Measurements from ENCODE around the gene ZBTB7B. TPM values are rescaled to one million over a fixed set of nuclear protein-coding genes. Genes with fewer than 3 reads are reported as not detected.

ZBTB7B gene
- total and polyA plus RNA-seq, 9 of the 15 experiments (the other 6 are each of a cell fraction or from before 2014, with no cell fraction given), result 0.04 to 46.5 (median 15.2) TPM

DNA sequence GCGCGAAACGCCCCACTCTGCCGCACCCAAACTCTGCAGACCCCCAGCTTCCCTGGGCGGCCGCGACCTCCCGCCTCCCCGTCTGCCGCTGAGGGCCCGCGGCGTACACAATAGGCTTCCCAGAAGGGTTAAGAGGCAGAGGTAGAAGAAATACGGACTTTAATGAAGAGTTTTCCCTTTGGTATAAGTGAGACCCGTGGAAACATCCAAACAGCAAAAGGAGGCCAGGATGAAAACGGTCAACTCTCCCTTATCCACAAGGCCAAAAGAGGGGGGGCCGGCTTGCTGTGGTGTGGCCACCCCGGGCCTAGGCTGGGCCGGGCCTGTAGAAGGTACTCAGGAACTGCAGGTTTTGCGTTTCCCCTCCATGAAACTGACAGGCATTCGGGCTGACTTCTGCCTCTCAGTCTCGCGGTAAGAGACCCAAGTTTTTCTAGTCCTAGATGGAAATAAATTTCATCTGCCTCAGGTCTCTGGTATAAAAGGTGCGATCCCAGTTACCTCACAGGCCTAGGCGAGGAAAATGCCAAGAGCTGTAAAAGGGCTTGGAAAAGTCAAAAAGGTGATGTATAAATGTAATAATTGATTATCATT is 40.3 kb upstream of the ZBTB7B start (continued):
- TF ChIP-seq NR2C2 (CRISPR knock-in tag; IDR thresholded peaks at IDR 0.05) (no peak), NR2C2 (tag; IDR thresholded peaks at IDR 0.05) (0 out of 2 replicates have a peak, but pooled peaks have one; percentile 5), POLR2AphosphoS2 (IDR thresholded peaks at IDR 0.05; ENCODE audit: low read length) (peak; percentile 95), ZNF644 (tag; IDR thresholded peaks at IDR 0.05; ENCODE audit: low read depth) (no peak), ERF (CRISPR knock-in tag; IDR thresholded peaks at IDR 0.05) (no peak), RBFOX2 (IDR thresholded peaks at IDR 0.05; ENCODE audit: low read depth, low read length) (peak; percentile 68), OTX1 (CRISPR knock-in tag; IDR thresholded peaks at IDR 0.05) (no peak), PHB2 (IDR thresholded peaks at IDR 0.05; ENCODE audit: low read depth) (no peak), SMARCA4 (IDR thresholded peaks at IDR 0.05) (0 out of 2 replicates have a peak, but pooled peaks have one; percentile 11), VEZF1 (CRISPR knock-in tag; IDR thresholded peaks at IDR 0.05) (peak; percentile 83), POLR2B (IDR thresholded peaks at IDR 0.05; ENCODE audit: low read depth, partially characterized antibody) (peak; percentile 14), KDM2B (CRISPR knock-in tag; IDR thresholded peaks at IDR 0.05) (0 out of 2 replicates have a peak, but pooled peaks have one; percentile 7), ELK3 (CRISPR knock-in tag; IDR thresholded peaks at IDR 0.05) (no peak)
- TF ChIP-seq, protein P1, sequence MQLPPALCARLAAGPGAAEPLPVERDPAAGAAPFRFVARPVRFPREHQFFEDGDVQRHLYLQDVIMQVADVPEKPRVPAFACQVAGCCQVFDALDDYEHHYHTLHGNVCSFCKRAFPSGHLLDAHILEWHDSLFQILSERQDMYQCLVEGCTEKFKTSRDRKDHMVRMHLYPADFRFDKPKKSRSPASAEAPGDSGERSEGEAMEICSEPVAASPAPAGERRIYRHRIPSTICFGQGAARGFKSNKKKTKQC (CRISPR knock-in tag; IDR thresholded peaks at IDR 0.05), result peak; percentile 11; the same call in 1 of the 2 replicates
- TF ChIP-seq, protein P2, sequence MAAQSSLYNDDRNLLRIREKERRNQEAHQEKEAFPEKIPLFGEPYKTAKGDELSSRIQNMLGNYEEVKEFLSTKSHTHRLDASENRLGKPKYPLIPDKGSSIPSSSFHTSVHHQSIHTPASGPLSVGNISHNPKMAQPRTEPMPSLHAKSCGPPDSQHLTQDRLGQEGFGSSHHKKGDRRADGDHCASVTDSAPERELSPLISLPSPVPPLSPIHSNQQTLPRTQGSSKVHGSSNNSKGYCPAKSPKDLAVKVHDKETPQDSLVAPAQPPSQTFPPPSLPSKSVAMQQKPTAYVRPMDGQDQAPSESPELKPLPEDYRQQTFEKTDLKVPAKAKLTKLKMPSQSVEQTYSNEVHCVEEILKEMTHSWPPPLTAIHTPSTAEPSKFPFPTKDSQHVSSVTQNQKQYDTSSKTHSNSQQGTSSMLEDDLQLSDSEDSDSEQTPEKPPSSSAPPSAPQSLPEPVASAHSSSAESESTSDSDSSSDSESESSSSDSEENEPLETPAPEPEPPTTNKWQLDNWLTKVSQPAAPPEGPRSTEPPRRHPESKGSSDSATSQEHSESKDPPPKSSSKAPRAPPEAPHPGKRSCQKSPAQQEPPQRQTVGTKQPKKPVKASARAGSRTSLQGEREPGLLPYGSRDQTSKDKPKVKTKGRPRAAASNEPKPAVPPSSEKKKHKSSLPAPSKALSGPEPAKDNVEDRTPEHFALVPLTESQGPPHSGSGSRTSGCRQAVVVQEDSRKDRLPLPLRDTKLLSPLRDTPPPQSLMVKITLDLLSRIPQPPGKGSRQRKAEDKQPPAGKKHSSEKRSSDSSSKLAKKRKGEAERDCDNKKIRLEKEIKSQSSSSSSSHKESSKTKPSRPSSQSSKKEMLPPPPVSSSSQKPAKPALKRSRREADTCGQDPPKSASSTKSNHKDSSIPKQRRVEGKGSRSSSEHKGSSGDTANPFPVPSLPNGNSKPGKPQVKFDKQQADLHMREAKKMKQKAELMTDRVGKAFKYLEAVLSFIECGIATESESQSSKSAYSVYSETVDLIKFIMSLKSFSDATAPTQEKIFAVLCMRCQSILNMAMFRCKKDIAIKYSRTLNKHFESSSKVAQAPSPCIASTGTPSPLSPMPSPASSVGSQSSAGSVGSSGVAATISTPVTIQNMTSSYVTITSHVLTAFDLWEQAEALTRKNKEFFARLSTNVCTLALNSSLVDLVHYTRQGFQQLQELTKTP (IDR thresholded peaks at IDR 0.05; ENCODE audit: low read depth in 1 of 2, partially characterized antibody in 2 of 2), result peak in 1 of 2 experiments; percentile 29
- TF ChIP-seq, protein P3, sequence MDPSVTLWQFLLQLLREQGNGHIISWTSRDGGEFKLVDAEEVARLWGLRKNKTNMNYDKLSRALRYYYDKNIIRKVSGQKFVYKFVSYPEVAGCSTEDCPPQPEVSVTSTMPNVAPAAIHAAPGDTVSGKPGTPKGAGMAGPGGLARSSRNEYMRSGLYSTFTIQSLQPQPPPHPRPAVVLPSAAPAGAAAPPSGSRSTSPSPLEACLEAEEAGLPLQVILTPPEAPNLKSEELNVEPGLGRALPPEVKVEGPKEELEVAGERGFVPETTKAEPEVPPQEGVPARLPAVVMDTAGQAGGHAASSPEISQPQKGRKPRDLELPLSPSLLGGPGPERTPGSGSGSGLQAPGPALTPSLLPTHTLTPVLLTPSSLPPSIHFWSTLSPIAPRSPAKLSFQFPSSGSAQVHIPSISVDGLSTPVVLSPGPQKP (CRISPR knock-in tag; IDR thresholded peaks at IDR 0.05), result no peak
- TF ChIP-seq, protein P4, sequence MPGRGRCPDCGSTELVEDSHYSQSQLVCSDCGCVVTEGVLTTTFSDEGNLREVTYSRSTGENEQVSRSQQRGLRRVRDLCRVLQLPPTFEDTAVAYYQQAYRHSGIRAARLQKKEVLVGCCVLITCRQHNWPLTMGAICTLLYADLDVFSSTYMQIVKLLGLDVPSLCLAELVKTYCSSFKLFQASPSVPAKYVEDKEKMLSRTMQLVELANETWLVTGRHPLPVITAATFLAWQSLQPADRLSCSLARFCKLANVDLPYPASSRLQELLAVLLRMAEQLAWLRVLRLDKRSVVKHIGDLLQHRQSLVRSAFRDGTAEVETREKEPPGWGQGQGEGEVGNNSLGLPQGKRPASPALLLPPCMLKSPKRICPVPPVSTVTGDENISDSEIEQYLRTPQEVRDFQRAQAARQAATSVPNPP (IDR thresholded peaks at IDR 0.05; ENCODE audit: borderline replicate concordance, insufficient read depth, insufficient read length), result no peak
- TF ChIP-seq, protein P5, sequence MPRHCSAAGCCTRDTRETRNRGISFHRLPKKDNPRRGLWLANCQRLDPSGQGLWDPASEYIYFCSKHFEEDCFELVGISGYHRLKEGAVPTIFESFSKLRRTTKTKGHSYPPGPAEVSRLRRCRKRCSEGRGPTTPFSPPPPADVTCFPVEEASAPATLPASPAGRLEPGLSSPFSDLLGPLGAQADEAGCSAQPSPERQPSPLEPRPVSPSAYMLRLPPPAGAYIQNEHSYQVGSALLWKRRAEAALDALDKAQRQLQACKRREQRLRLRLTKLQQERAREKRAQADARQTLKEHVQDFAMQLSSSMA (CRISPR knock-in tag; IDR thresholded peaks at IDR 0.05), result 0 out of 2 replicates have a peak, but pooled peaks have one; percentile 9

All from K562 (cell line).